Brain microvascular endothelial cell (primary cell): ENCODE data around the gene EXOC1L.

Experiments
- DNase-seq: peaks from one replicate; pipeline ENCODE4 v3.0.0-alpha.2; 2020
- H3K27ac ChIP-seq: fragments of 250-450 bp; sonication (Bioruptor Pico); 2 replicates; pipeline ENCODE4 v1.5.1; 2020; ENCODE audit warnings: mild to moderate bottlenecking, moderate library complexity
- H3K27me3 ChIP-seq: fragments of 250-450 bp; sonication (Bioruptor Pico); replicated peaks from 2 replicates; pipeline ENCODE4 v1.5.1; 2020; ENCODE audit warnings: mild to moderate bottlenecking
- H3K36me3 ChIP-seq: fragments of 250-450 bp; sonication (Bioruptor Pico); replicated peaks from 2 replicates; pipeline ENCODE4 v1.5.1; 2020; ENCODE audit warnings: mild to moderate bottlenecking
- H3K4me3 ChIP-seq: 2 replicates; pipeline ENCODE4 v1.5.1; 2011; ENCODE audit warnings: low read depth, mild to moderate bottlenecking, control low read depth, low read length, moderate library complexity
- in situ Hi-C: cut with HindIII; loops from 2 replicates; pipeline ENCODE4 v1.10.0; 2017; ENCODE audit warnings: low sequenced_read_pairs, low pct_ligation_motif_present
- TF ChIP-seq, protein P1 (sequence below): IDR thresholded peaks from 2 replicates; pipeline ENCODE4 v1.5.1; 2011; ENCODE audit warnings: low read depth, mild to moderate bottlenecking, moderate library complexity, low read length, control low read depth, inconsistent platforms; ENCODE audit errors: missing control alignments

The EXOC1L gene

GRCh38 chr4:55807556-55807955 is 12.0 kb upstream of the EXOC1L start:
- Histone ChIP-seq H3K4me3 (no peak overlapping the region), H3K36me3 (no peaks in the 10 kb centered on the region), H3K27me3 (no peaks in the 10 kb centered on the region), H3K27ac (no peak overlapping the region)
- no peak for DNase-seq
- in situ Hi-C loops = no loop called here
- TF ChIP-seq, protein P1, sequence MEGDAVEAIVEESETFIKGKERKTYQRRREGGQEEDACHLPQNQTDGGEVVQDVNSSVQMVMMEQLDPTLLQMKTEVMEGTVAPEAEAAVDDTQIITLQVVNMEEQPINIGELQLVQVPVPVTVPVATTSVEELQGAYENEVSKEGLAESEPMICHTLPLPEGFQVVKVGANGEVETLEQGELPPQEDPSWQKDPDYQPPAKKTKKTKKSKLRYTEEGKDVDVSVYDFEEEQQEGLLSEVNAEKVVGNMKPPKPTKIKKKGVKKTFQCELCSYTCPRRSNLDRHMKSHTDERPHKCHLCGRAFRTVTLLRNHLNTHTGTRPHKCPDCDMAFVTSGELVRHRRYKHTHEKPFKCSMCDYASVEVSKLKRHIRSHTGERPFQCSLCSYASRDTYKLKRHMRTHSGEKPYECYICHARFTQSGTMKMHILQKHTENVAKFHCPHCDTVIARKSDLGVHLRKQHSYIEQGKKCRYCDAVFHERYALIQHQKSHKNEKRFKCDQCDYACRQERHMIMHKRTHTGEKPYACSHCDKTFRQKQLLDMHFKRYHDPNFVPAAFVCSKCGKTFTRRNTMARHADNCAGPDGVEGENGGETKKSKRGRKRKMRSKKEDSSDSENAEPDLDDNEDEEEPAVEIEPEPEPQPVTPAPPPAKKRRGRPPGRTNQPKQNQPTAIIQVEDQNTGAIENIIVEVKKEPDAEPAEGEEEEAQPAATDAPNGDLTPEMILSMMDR = no peak

DNA sequence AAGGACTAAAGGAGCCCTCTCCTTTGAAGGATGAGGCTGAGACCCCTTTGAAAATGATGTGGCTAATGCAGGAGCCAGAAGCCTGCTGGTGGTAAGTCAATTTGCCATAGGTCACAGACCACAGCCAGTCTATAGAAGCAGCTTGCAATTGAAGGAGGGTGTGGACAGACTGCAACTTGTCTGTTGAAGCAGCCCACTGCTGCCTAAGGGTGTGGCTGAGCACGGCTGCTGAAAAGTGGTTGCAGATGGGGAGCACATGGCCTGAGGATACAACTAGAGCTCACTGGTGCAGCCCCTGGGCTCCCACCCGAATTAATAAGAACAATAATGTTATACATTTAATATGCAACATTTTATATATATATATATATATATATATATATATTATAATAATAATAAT is 11.4 kb upstream of the EXOC1L start:
- Histone ChIP-seq H3K36me3 (no peaks in the 10 kb centered on the region), H3K4me3 (no peak overlapping the region), H3K27ac (no peak overlapping the region), H3K27me3 (no peaks in the 10 kb centered on the region)
- in situ Hi-C loops = no loop called here
- no peak for DNase-seq
- TF ChIP-seq, protein P1 = no peak

- Histone ChIP-seq H3K27me3 (no peaks in the 10 kb centered on the region), H3K27ac (no peak overlapping the region), H3K36me3 (no peaks in the 10 kb centered on the region), H3K4me3 (no peak overlapping the region)
- no peak for DNase-seq
- in situ Hi-C loops = no loop called here
- TF ChIP-seq, protein P1 = no peak
Measured at GRCh38 chr4:55808632-55809031, 11.0 kb upstream of the EXOC1L start.

DNA sequence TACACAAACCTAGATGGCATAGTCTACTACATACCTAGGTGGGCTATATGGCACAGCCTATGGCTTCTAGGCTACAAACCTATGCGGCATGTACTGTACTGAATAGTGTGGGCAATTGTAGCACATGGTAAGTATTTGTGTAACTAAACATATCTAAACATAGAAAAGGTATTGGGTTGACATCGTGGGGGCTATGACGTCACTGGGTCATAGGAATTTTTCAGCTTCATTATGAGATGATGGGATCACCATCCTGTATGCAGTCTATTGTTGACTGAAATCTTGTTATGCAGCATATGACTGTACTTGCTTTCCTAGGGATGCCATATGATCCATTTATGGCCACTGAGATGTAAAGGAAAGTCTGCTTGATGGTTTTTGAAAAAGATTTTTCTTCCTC is 1.9 kb upstream of the EXOC1L start:
- in situ Hi-C loops = no loop called here
- no peak overlapping the region for H3K27ac ChIP-seq
- H3K36me3 ChIP-seq = no peaks in the 10 kb centered on the region
- H3K27me3 ChIP-seq = no peaks in the 10 kb centered on the region
- DNase-seq = no peak
- no peak overlapping the region for H3K4me3 ChIP-seq
- TF ChIP-seq, protein P1 = no peak

DNA sequence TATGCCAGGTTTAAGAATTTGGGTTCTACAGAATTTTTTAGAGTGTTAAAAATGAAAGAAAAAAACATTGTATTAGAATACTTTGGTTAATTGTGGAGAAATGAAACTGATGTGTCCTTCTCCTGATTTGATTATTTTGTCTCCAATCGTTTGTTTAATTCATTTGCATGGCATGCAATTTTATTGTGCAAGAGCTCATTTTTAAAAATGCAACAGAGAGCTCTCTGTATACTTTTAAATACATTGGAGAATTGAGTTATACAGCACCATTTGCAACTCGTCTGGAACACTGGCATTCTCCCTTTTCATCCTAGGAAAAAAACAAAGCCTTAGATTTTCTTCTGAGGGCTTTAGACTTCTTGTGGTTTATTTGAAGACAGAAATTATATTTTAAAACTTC is 689 bp downstream of the EXOC1L start:
- in situ Hi-C loops = no loop called here
- TF ChIP-seq, protein P1 = no peak
- Histone ChIP-seq H3K27me3 (no peaks in the 10 kb centered on the region), H3K4me3 (no peak overlapping the region), H3K36me3 (no peaks in the 10 kb centered on the region), H3K27ac (no peak overlapping the region)
- no peak for DNase-seq

- Histone ChIP-seq H3K4me3 (no peak overlapping the region), H3K36me3 (no peaks in the 10 kb centered on the region), H3K27me3 (no peaks in the 10 kb centered on the region), H3K27ac (no peak overlapping the region)
- TF ChIP-seq, protein P1 = no peak
- no peak for DNase-seq
- in situ Hi-C loops = no loop called here
Measured at GRCh38 chr4:55822329-55822728, 2.7 kb downstream of the EXOC1L start.
